MM.1S (cell line): Measurements from ENCODE around the gene SCN3B.

ENCODE experiments used
- DNase-seq: peaks from one replicate; pipeline ENCODE4 v3.0.0-alpha.2; 2015
- H2AFZ ChIP-seq: fragments of 300-600 bp; sonication (generic); 2 replicates; pipeline ENCODE4 v1.6.0; 2016; ENCODE audit warnings: antibody characterized with exemption, low read length
- H3F3A ChIP-seq: fragments of 300-600 bp; sonication (generic); 2 replicates; pipeline ENCODE4 v1.6.1; 2016; ENCODE audit warnings: mild to moderate bottlenecking, antibody characterized with exemption, low read length, moderate library complexity, mixed read lengths; ENCODE audit not compliant: insufficient read depth
- H3K27ac ChIP-seq: fragments of 300-600 bp; sonication (generic); 2 replicates; pipeline ENCODE4 v1.5.1; 2016; ENCODE audit warnings: mild to moderate bottlenecking, low read length
- H3K27me3 ChIP-seq: fragments of 300-600 bp; sonication (generic); replicated peaks from 2 replicates; pipeline ENCODE4 v1.6.0; 2016; ENCODE audit warnings: low read length; ENCODE audit not compliant: insufficient read depth
- H3K36me3 ChIP-seq: fragments of 300-600 bp; sonication (generic); replicated peaks from 2 replicates; pipeline ENCODE4 v1.6.1; 2016; ENCODE audit warnings: mild to moderate bottlenecking, low read length, mixed read lengths; ENCODE audit not compliant: insufficient read depth
- H3K4me1 ChIP-seq: fragments of 300-600 bp; sonication (generic); 2 replicates; pipeline ENCODE4 v1.6.1; 2016; ENCODE audit warnings: low read length, mixed read lengths
- H3K4me2 ChIP-seq: fragments of 300-600 bp; sonication (generic); 2 replicates; pipeline ENCODE4 v1.6.0; 2016; ENCODE audit warnings: low read depth, low read length
- H3K4me3 ChIP-seq: fragments of 300-600 bp; sonication (generic); 2 replicates; pipeline ENCODE4 v1.5.1; 2016; ENCODE audit warnings: low read length, mixed read lengths
- H3K79me2 ChIP-seq: fragments of 300-600 bp; sonication (generic); 2 replicates; pipeline ENCODE4 v1.6.1; 2016; ENCODE audit warnings: mixed run types, low read length, mixed read lengths
- H3K9ac ChIP-seq: fragments of 300-600 bp; sonication (generic); 2 replicates; pipeline ENCODE4 v1.6.1; 2016; ENCODE audit warnings: low read length, mixed read lengths
- H3K9me2 ChIP-seq: fragments of 300-600 bp; sonication (generic); replicated peaks from 2 replicates; pipeline ENCODE4 v1.6.1; 2016; ENCODE audit warnings: mild to moderate bottlenecking, low read length, mixed read lengths; ENCODE audit not compliant: insufficient read depth
- H3K9me3 ChIP-seq: fragments of 300-600 bp; sonication (generic); replicated peaks from 2 replicates; pipeline ENCODE4 v1.6.1; 2016; ENCODE audit warnings: mild to moderate bottlenecking, low read length, mixed read lengths; ENCODE audit not compliant: insufficient read depth
- H4K20me1 ChIP-seq: fragments of 300-600 bp; sonication (generic); 2 replicates; pipeline ENCODE4 v1.6.1; 2016; ENCODE audit warnings: mild to moderate bottlenecking, low read length, moderate library complexity, mixed read lengths; ENCODE audit not compliant: insufficient read depth
- CTCF ChIP-seq: fragments of 300-600 bp; sonication (generic); IDR thresholded peaks from 2 replicates; pipeline ENCODE4 v1.5.1; 2016; ENCODE audit warnings: antibody characterized with exemption, low read length, mixed read lengths
- EZH2 ChIP-seq: fragments of 300-600 bp; sonication (generic); optimal IDR thresholded peaks from 2 replicates; pipeline ENCODE3; 2017; ENCODE audit warnings: low read depth, mild to moderate bottlenecking, antibody characterized with exemption, low read length, mixed read lengths
- EZH2phosphoT487 ChIP-seq: fragments of 300-600 bp; sonication (generic); IDR thresholded peaks from 2 replicates; pipeline ENCODE4 v1.6.1; 2018; ENCODE audit warnings: antibody characterized with exemption, low read length

The SCN3B gene

GRCh38 chr11:123682696-123683410 is 28.4 kb upstream of the SCN3B start:
- H3F3A ChIP-seq = no peaks in the 10 kb centered on the region
- H3K27me3 ChIP-seq = no peaks in the 10 kb centered on the region
- H4K20me1 ChIP-seq = no peaks in the 10 kb centered on the region
- no peak for DNase-seq
- no peaks in the 10 kb centered on the region for H3K36me3 ChIP-seq
- H3K4me3 ChIP-seq = no peak overlapping the region
- no peak overlapping the region for H3K27ac ChIP-seq
- H3K79me2 ChIP-seq = no peaks in the 10 kb centered on the region
- no peaks in the 10 kb centered on the region for H3K9me3 ChIP-seq
- no peaks in the 10 kb centered on the region for H3K4me1 ChIP-seq
- H3K9me2 ChIP-seq = no peaks in the 10 kb centered on the region
- H3K9ac ChIP-seq = no peak overlapping the region
- H2AFZ ChIP-seq = no peak overlapping the region
- H3K4me2 ChIP-seq = no peak overlapping the region
- TF ChIP-seq CTCF = no peak
- no peak for TF ChIP-seq EZH2
- TF ChIP-seq EZH2phosphoT487 = no peak

- Histone ChIP-seq H3K27ac (no peak overlapping the region), H3K9me2 (no peaks in the 10 kb centered on the region), H3K4me2 (no peak overlapping the region), H3K4me1 (no peaks in the 10 kb centered on the region), H3K79me2 (no peaks in the 10 kb centered on the region), H4K20me1 (no peaks in the 10 kb centered on the region), H3K9me3 (no peaks in the 10 kb centered on the region), H3K27me3 (no peaks in the 10 kb centered on the region), H2AFZ (no peak overlapping the region), H3F3A (no peaks in the 10 kb centered on the region), H3K4me3 (no peak overlapping the region), H3K36me3 (no peaks in the 10 kb centered on the region), H3K9ac (no peak overlapping the region)
- no peak for TF ChIP-seq CTCF
- TF ChIP-seq EZH2phosphoT487 = no peak
- TF ChIP-seq EZH2 = no peak
- DNase-seq = no peak
These were observed 26.6 kb upstream of the SCN3B start for GRCh38 chr11:123681030-123681429.

GRCh38 chr11:123678246-123678645 is 23.8 kb upstream of the SCN3B start:
- no peak overlapping the region for H3K9ac ChIP-seq
- H3K36me3 ChIP-seq = no peaks in the 10 kb centered on the region
- DNase-seq = no peak
- H3K4me1 ChIP-seq = no peaks in the 10 kb centered on the region
- TF ChIP-seq EZH2phosphoT487 = no peak
- H3K4me2 ChIP-seq = no peak overlapping the region
- H2AFZ ChIP-seq = no peak overlapping the region
- H3K79me2 ChIP-seq = no peaks in the 10 kb centered on the region
- no peak overlapping the region for H3K27ac ChIP-seq
- no peaks in the 10 kb centered on the region for H3K9me3 ChIP-seq
- no peaks in the 10 kb centered on the region for H4K20me1 ChIP-seq
- no peak overlapping the region for H3K4me3 ChIP-seq
- H3K9me2 ChIP-seq = no peaks in the 10 kb centered on the region
- no peaks in the 10 kb centered on the region for H3F3A ChIP-seq
- no peaks in the 10 kb centered on the region for H3K27me3 ChIP-seq

GRCh38 chr11:123677510-123677909 is 23.1 kb upstream of the SCN3B start:
- no peak overlapping the region for H3K27ac ChIP-seq
- H3K27me3 ChIP-seq = no peaks in the 10 kb centered on the region
- H3K4me1 ChIP-seq = no peaks in the 10 kb centered on the region
- no peak overlapping the region for H2AFZ ChIP-seq
- H3K9ac ChIP-seq = no peak overlapping the region
- no peak for TF ChIP-seq EZH2phosphoT487
- TF ChIP-seq EZH2 = no peak
- no peak for TF ChIP-seq CTCF
- H3K9me3 ChIP-seq = no peaks in the 10 kb centered on the region
- H3K79me2 ChIP-seq = no peaks in the 10 kb centered on the region
- H3K4me3 ChIP-seq = no peak overlapping the region
- H3K36me3 ChIP-seq = no peaks in the 10 kb centered on the region
- H3K4me2 ChIP-seq = no peak overlapping the region
- no peaks in the 10 kb centered on the region for H3K9me2 ChIP-seq
- DNase-seq = no peak
- no peaks in the 10 kb centered on the region for H3F3A ChIP-seq
- H4K20me1 ChIP-seq = no peaks in the 10 kb centered on the region
